HG03354 (cell line): ENCODE results near the gene KCTD7.
"Not testable (repeated sequence)": the region's sequence is repeated elsewhere in the genome, so short reads cannot be mapped to it uniquely, and the experiment has no call there.

ENCODE experiments used
- ATAC-seq: cut with Tn5 transposase; IDR thresholded peaks from one replicate; pipeline ENCODE4 v1.9.1; 2021; ENCODE audit warnings: mild to moderate bottlenecking; ENCODE audit not compliant: unreplicated experiment, poor library complexity, severe bottlenecking

KCTD7 gene

GRCh38 chr7:66672432-66673123 is 43.9 kb downstream of the KCTD7 start:
- not testable (repeated sequence) for ATAC-seq

GRCh38 chr7:66673124-66673640 is 44.5 kb downstream of the KCTD7 start:
- ATAC-seq = not testable (repeated sequence)

GRCh38 chr7:66679633-66680244 is 51.1 kb downstream of the KCTD7 start:
- ATAC-seq = no peak

- ATAC-seq = peak; percentile 96
Measured at GRCh38 chr7:66681491-66682349, 53.0 kb downstream of the KCTD7 start.

- ATAC-seq = peak; percentile 37
Measured at GRCh38 chr7:66682350-66683093, 53.8 kb downstream of the KCTD7 start.

GRCh38 chr7:66683094-66683769 is 54.6 kb downstream of the KCTD7 start:
- ATAC-seq = not testable (repeated sequence)

GRCh38 chr7:66683770-66684123 is 55.1 kb downstream of the KCTD7 start:
- ATAC-seq = no peak

- not testable (repeated sequence) for ATAC-seq
Measured at GRCh38 chr7:66685663-66686062, 57.0 kb downstream of the KCTD7 start.

- ATAC-seq = no peak
Measured at GRCh38 chr7:66687186-66687585, 58.5 kb downstream of the KCTD7 start.

GRCh38 chr7:66687672-66688071 is 59.0 kb downstream of the KCTD7 start:
- not testable (repeated sequence) for ATAC-seq

GRCh38 chr7:66689081-66689480 is 60.4 kb downstream of the KCTD7 start:
- ATAC-seq = no peak

GRCh38 chr7:66693331-66693730 is 64.7 kb downstream of the KCTD7 start:
- ATAC-seq = no peak
